ENCODE data around the gene IFT122. TPM values are rescaled to one million over a fixed set of nuclear protein-coding genes. Genes with fewer than 3 reads are reported as not detected.

The IFT122 gene
- total and polyA plus RNA-seq, 2 of the 4 experiments (the other 2 are of a cell fraction) = 16.8 to 28.0 TPM

DNA sequence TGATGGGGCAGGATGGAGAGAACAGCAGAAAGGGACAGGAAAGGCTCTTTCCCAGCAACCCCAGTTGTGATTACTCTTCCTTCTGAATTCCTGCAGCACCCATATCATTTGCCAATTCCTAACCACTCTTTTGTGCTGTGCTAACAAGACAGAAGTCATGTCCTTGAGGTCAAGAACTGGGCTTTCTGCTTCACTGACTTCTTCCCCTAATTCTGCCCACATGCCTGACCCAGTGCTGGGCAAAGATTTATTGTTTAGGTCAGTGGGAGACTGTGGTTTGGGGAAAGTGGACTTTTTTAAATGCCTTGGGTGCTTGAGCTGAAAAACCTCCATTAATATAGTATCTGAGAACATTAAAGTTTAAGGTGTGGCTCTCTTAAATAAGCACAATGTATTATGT is 7.4 kb upstream of the IFT122 start:
- intact Hi-C loops (cut with micrococcal nuclease) = no loop called here
- Histone ChIP-seq H3K9me3 (ENCODE audit: control insufficient read depth, insufficient read depth, low read length) (no peaks in the 10 kb centered on the region), H4K20me1 (ENCODE audit: insufficient read depth, low read length) (no peaks in the 10 kb centered on the region), H2BK120ac (ENCODE audit: low read depth, low read length) (no peak overlapping the region), H3K9ac (ENCODE audit: low read depth, low read length) (no peak overlapping the region), H4K8ac (ENCODE audit: low read depth in 2 of 2, low read length in 2 of 2) (no peak overlapping the region), H3K4me3 (ENCODE audit: insufficient read depth, low read depth, low read length) (no peak overlapping the region), H3K56ac (ENCODE audit: extremely low read depth, insufficient read depth, low read length) (no peak overlapping the region), H3K9me1 (ENCODE audit: insufficient read depth, low read length) (peaks cover 10% of the 10 kb centered on the region; the same call in 1 of the 2 replicates), H3K4me2 (ENCODE audit: low read depth, low read length) (no peak overlapping the region), H3K4me1 (ENCODE audit: control insufficient read depth, insufficient read depth, low read length) (no peaks in the 10 kb centered on the region), H4K91ac (ENCODE audit: insufficient read depth, low read depth, low read length) (no peak overlapping the region), H3K27me3 (ENCODE audit: control insufficient read depth, insufficient read depth, low read length) (no peaks in the 10 kb centered on the region), H3K14ac (replicated peaks; ENCODE audit: low read depth, low read length) (no peak overlapping the region), H3K23ac (ENCODE audit: low read depth, low read length) (no peak overlapping the region), H3K4ac (ENCODE audit: low read depth, low read length) (no peak overlapping the region), H2AK9ac (replicated peaks; ENCODE audit: low read depth, low read length, poor library complexity) (no peak overlapping the region), H2BK20ac (ENCODE audit: low read depth, low read length) (no peak overlapping the region), H2AFZ (replicated peaks; ENCODE audit: low read length, poor library complexity) (no peak overlapping the region), H4K5ac (ENCODE audit: low read depth, low read length) (no peak overlapping the region), H3K79me1 (ENCODE audit: low read depth in 1 of 2, low read length in 2 of 2) (peaks cover 15 to 22% of the 10 kb centered on the region in 2 experiments; a peak in 3 of 4 replicates), H3K18ac (ENCODE audit: low read depth, low read length) (no peak overlapping the region), H3K27ac (ENCODE audit: insufficient read depth, low read length) (no peak overlapping the region), H3K36me3 (ENCODE audit: control insufficient read depth, insufficient read depth, low read length) (peaks cover 29% of the 10 kb centered on the region), H2AK5ac (ENCODE audit: low read depth, low read length) (no peak overlapping the region), H2BK5ac (ENCODE audit: low read depth, low read length, poor library complexity, severe bottlenecking) (no peak overlapping the region), H2BK15ac (ENCODE audit: low read depth, low read length) (no peak overlapping the region)
- POLR2A ChIA-PET (ENCODE audit: unreplicated experiment) = no interaction called here
- no peak for ATAC-seq (ENCODE audit: low read depth)
- no TSS peak for BruUV-seq (replicated peaks)
- in situ Hi-C loops (cut with MboI; ENCODE audit: low sequenced_read_pairs) = no loop called here
- dilution Hi-C loops (cut with HindIII; ENCODE audit: low sequenced_read_pairs, unreplicated experiment) = no loop called here
- DNase-seq = no peak
- CTCF ChIA-PET = no interaction called here
- TF ChIP-seq NFE2L2 (IDR thresholded peaks at IDR 0.05; ENCODE audit: low read depth, low read length) (no peak), FOS (IDR thresholded peaks at IDR 0.05; ENCODE audit: low read depth, low read length) (no peak), MAZ (IDR thresholded peaks at IDR 0.05; ENCODE audit: borderline replicate concordance, low read depth, low read length) (no peak), MXI1 (IDR thresholded peaks at IDR 0.05; ENCODE audit: borderline replicate concordance, low read depth, low read length) (no peak), RCOR1 (IDR thresholded peaks at IDR 0.05; ENCODE audit: insufficient replicate concordance, low read length) (no peak), RFX5 (IDR thresholded peaks at IDR 0.05; ENCODE audit: low read depth, low read length) (no peak), BHLHE40 (IDR thresholded peaks at IDR 0.05; ENCODE audit: low read depth, low read length) (no peak), POLR2A (IDR thresholded peaks at IDR 0.05; ENCODE audit: low read depth, low read length) (no peak), RAD21 (IDR thresholded peaks at IDR 0.05; ENCODE audit: low read length) (no peak), CEBPB (IDR thresholded peaks at IDR 0.05; ENCODE audit: low read depth, low read length) (no peak), CTCF (conservative IDR thresholded peaks at IDR 0.05; ENCODE audit: low read depth, low read length) (no peak), MAFK (IDR thresholded peaks at IDR 0.05; ENCODE audit: low read depth, low read length) (no peak), CHD1 (IDR thresholded peaks at IDR 0.05; ENCODE audit: low read depth, low read length) (no peak), SMC3 (IDR thresholded peaks at IDR 0.05; ENCODE audit: low read depth, low read length) (no peak)
- TF ChIP-seq, protein P1, sequence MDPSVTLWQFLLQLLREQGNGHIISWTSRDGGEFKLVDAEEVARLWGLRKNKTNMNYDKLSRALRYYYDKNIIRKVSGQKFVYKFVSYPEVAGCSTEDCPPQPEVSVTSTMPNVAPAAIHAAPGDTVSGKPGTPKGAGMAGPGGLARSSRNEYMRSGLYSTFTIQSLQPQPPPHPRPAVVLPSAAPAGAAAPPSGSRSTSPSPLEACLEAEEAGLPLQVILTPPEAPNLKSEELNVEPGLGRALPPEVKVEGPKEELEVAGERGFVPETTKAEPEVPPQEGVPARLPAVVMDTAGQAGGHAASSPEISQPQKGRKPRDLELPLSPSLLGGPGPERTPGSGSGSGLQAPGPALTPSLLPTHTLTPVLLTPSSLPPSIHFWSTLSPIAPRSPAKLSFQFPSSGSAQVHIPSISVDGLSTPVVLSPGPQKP (IDR thresholded peaks at IDR 0.05; ENCODE audit: borderline replicate concordance, low read depth, low read length) = no peak
- TF ChIP-seq, protein P2, sequence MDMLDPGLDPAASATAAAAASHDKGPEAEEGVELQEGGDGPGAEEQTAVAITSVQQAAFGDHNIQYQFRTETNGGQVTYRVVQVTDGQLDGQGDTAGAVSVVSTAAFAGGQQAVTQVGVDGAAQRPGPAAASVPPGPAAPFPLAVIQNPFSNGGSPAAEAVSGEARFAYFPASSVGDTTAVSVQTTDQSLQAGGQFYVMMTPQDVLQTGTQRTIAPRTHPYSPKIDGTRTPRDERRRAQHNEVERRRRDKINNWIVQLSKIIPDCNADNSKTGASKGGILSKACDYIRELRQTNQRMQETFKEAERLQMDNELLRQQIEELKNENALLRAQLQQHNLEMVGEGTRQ (IDR thresholded peaks at IDR 0.05; ENCODE audit: low read depth, low read length) = no peak

All from IMR-90 (cell line).